Cerebellar cortex (tissue), 1 donor: ENCODE data around the gene OR4K15.
"Not testable (repeated sequence)": the region's sequence is repeated elsewhere in the genome, so short reads cannot be mapped to it uniquely, and the experiment has no call there.

ENCODE experiments used
- DNase-seq: peaks from one replicate; pipeline ENCODE4 v3.0.0-alpha.2; 2015; ENCODE audit warnings: low spot score

The OR4K15 gene

GRCh38 chr14:19975291-19975690 lies at the start of gene OR4K15:
Gene OR4K15 (plus strand): TSS chr14:19975591. CDS start chr14:19975591, 0 bp downstream.
- DNase-seq, result no peak

GRCh38 chr14:19930617-19931016 lies 44.8 kb upstream of the OR4K15 start, which contains the start of gene OR4K1:
Gene OR4K1 (plus strand): TSS chr14:19930917. CDS start chr14:19935667, 4,750 bp downstream.
- DNase-seq, result no peak

GRCh38 chr14:19941668-19942067 lies 33.7 kb upstream of the OR4K15 start:
- no peak for DNase-seq

- DNase-seq, result no peak
Measured at GRCh38 chr14:19947413-19948090, 27.8 kb upstream of the OR4K15 start.

- no peak for DNase-seq
Measured at GRCh38 chr14:19949218-19949617, 26.2 kb upstream of the OR4K15 start.

- DNase-seq, result not testable (repeated sequence)
Measured at GRCh38 chr14:19969735-19970134, 5.7 kb upstream of the OR4K15 start.

- no peak for DNase-seq
Measured at GRCh38 chr14:19974844-19975243, 547 bp upstream of the OR4K15 start.

GRCh38 chr14:19993438-19993837 lies 18.0 kb downstream of the OR4K15 start:
- no peak for DNase-seq

GRCh38 chr14:20001863-20002262 lies 26.5 kb downstream of the OR4K15 start, which contains the start of gene OR4Q2:
Gene OR4Q2 (plus strand): TSS chr14:20002163.
- DNase-seq, result no peak

- no peak for DNase-seq
Measured at GRCh38 chr14:20002319-20002718, 26.9 kb downstream of the OR4K15 start.

GRCh38 chr14:20008156-20008555 lies 32.8 kb downstream of the OR4K15 start:
- DNase-seq, result no peak

- no peak for DNase-seq
Measured at GRCh38 chr14:20019257-20019865, 44.0 kb downstream of the OR4K15 start, which contains the start of gene OR4K14. Gene OR4K14 (minus strand): TSS chr14:20019307. CDS start chr14:20015193, 4,114 bp downstream.
